Ishikawa (cell line): Measurements from ENCODE around the gene SLC4A1AP.

Source experiments
- CEBPB ChIP-seq: IDR thresholded peaks from 2 replicates; pipeline ENCODE4 v1.6.1; 2012
- CREB1 ChIP-seq: IDR thresholded peaks from 2 replicates; pipeline ENCODE4 v1.6.1; 2012; ENCODE audit warnings: low read depth
- EGR1 ChIP-seq: IDR thresholded peaks from 2 replicates; pipeline ENCODE4 v1.6.1; 2012
- EP300 ChIP-seq: IDR thresholded peaks from 2 replicates; pipeline ENCODE4 v1.6.1; 2012; ENCODE audit warnings: borderline replicate concordance
- FOXM1 ChIP-seq: IDR thresholded peaks from 2 replicates; pipeline ENCODE4 v1.6.1; 2012; ENCODE audit warnings: low read depth, borderline replicate concordance
- NFIC ChIP-seq: IDR thresholded peaks from 2 replicates; pipeline ENCODE4 v1.6.1; 2012
- RAD21 ChIP-seq: IDR thresholded peaks from 2 replicates; pipeline ENCODE4 v1.6.1; 2012; ENCODE audit warnings: low read depth
- REST ChIP-seq: IDR thresholded peaks from 2 replicates; pipeline ENCODE4 v1.6.1; 2012; ENCODE audit warnings: low read depth, mild to moderate bottlenecking
- TAF1 ChIP-seq: IDR thresholded peaks from 2 replicates; pipeline ENCODE4 v1.6.1; 2012; ENCODE audit warnings: low read depth, mild to moderate bottlenecking
- TCF12 ChIP-seq: IDR thresholded peaks from 2 replicates; pipeline ENCODE4 v1.6.1; 2012; ENCODE audit warnings: low read depth
- TEAD4 ChIP-seq: IDR thresholded peaks from 2 replicates; pipeline ENCODE4 v1.6.1; 2012
- USF1 ChIP-seq: IDR thresholded peaks from 2 replicates; pipeline ENCODE4 v1.6.1; 2012
- YY1 ChIP-seq: IDR thresholded peaks from 2 replicates; pipeline ENCODE4 v1.6.1; 2012; ENCODE audit warnings: low read depth
- ZBTB7A ChIP-seq: IDR thresholded peaks from 2 replicates; pipeline ENCODE4 v1.6.1; 2012; ENCODE audit warnings: low read depth
- TF ChIP-seq, protein P1 (sequence below): IDR thresholded peaks from 2 replicates; pipeline ENCODE4 v1.6.1; 2012

Gene SLC4A1AP

DNA sequence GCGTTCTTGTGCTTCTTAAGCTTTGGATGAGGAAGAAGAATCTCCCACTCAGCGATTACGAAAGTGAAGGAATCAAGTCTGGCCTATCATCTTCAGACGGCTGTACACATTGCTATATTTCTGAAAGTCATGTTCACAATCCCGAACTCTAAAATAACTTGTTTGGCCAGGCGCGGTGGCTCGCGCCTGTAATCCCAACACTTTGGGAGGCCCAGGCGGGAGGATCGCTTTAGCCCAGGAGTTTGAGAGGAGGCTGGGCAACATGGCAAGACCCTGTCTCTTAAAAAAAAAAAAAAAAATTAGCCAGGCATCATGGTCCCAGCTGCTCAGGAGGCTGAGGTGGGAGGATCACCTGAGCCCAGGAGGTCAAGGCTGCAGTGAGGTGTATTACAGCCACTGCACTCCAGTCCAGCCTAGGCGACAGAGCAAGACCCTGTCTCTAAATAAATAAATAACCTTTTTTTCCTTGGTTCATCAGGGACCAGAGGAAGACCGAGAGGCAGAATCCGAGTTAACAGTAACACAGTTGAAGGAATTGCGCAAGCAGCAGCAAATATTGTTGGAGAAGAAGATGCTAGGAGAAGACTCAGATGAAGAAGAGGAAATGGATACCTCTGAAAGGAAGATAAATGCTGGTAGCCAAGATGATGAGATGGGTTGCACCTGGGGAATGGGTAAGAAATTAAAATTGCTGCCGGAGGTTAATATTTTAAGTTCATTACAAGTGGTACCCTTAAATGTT is 1.1 kb downstream of the SLC4A1AP start:
- no peak for TF ChIP-seq NFIC
- TF ChIP-seq CREB1: no peak
- TF ChIP-seq, protein P1, sequence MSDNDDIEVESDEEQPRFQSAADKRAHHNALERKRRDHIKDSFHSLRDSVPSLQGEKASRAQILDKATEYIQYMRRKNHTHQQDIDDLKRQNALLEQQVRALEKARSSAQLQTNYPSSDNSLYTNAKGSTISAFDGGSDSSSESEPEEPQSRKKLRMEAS: no peak
- peak; percentile 79 for TF ChIP-seq CEBPB
- no peak for TF ChIP-seq USF1
- TF ChIP-seq ZBTB7A: no peak
- TF ChIP-seq FOXM1: no peak
- TF ChIP-seq TAF1: no peak
- no peak for TF ChIP-seq RAD21

DNA sequence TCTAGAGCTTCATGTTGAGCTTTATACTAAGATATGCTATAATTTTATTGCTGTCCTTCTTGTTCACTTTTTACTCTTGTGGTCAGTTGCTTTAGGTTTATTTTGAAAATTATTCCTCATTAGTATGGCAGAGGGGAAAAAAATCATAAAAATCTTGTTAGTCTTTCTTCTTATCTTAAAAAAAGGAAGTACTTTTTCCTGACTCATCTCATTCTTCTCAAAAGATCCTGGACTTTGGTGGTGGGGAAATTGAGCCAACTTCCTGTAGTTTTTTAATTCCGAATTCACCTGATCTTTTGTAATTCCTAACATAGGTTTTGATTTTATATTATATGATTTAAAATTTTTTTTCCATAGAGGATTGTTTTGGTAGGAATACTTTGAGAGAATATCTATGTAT is 3.8 kb downstream of the SLC4A1AP start:
- TF ChIP-seq CREB1 (no peak), ZBTB7A (no peak), EGR1 (no peak), CEBPB (no peak), FOXM1 (no peak), EP300 (no peak), TAF1 (no peak), RAD21 (no peak), REST (no peak), NFIC (no peak), YY1 (no peak), USF1 (no peak), TEAD4 (no peak)
- TF ChIP-seq, protein P1: no peak

- TF ChIP-seq TCF12 (no peak), TEAD4 (no peak), EGR1 (no peak), FOXM1 (no peak), TAF1 (no peak), YY1 (no peak), EP300 (no peak), RAD21 (no peak), CEBPB (no peak), ZBTB7A (no peak), USF1 (no peak), CREB1 (no peak), REST (no peak), NFIC (no peak)
- TF ChIP-seq, protein P1: no peak
Measured at GRCh38 chr2:27671235-27671634, 7.5 kb downstream of the SLC4A1AP start.

- TF ChIP-seq ZBTB7A (no peak), YY1 (no peak), TEAD4 (no peak), EGR1 (no peak), USF1 (no peak), NFIC (no peak), TCF12 (no peak), FOXM1 (no peak), CEBPB (no peak)
- TF ChIP-seq, protein P1: no peak
Measured at GRCh38 chr2:27672723-27673486, 9.2 kb downstream of the SLC4A1AP start.
